ENCODE data around the gene CC2D1B.
"Not testable (repeated sequence)": the region's sequence is repeated elsewhere in the genome, so short reads cannot be mapped to it uniquely, and the experiment has no call there.

CC2D1B gene, protein sequence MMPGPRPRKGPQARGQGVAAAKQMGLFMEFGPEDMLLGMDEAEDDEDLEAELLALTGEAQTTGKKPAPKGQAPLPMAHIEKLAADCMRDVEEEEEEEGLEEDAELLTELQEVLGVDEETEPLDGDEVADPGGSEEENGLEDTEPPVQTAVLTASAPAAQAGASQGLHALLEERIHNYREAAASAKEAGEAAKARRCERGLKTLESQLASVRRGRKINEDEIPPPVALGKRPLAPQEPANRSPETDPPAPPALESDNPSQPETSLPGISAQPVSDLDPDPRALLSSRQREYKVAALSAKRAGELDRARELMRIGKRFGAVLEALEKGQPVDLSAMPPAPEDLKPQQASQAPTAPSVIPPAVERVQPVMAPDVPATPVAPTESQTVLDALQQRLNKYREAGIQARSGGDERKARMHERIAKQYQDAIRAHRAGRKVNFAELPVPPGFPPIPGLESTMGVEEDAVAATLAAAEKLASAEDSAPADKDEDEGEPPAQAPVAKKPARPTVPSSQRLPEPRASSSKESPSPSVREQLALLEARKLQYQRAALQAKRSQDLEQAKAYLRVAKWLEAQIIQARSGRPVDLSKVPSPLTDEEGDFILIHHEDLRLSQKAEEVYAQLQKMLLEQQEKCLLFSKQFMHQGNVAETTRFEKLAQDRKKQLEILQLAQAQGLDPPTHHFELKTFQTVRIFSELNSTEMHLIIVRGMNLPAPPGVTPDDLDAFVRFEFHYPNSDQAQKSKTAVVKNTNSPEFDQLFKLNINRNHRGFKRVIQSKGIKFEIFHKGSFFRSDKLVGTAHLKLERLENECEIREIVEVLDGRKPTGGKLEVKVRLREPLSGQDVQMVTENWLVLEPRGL

DNA sequence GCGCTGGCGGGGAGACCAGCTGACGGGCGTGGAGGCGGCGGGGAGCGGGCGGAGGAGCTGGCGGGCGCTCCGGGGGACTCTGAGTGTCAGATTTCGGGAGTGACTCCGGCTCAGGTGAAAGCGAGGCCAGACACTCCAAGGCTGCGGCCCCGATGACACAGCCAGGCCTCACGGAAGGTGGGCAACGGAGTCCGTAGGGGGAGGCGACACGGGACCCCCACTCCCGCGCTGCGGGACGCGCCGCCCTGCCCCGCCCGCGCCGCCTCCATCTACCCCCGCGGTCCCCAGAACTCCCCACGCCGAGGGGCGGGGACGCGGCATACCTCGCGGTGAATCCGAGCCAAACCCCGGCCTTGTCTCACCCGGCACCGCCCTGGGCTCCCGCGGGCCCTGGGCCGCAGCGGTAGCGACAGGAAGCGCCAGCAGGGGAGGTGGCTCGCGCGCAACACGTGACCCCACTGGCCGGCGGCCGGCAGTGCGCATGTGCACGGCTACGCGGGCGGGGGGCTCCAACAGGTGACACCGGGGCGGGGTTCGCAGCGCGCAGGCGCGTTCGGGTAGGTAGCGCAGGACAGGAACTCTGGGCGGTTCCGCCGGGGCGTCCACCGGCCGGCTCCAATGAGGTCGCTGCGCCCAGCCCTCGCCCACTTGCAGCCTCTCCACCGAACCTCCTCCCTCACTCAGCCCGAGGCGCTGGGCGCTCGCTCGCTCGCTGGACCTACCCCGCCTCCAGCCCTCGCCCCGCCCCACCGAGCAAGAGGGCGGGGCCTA is at the start of gene CC2D1B:
Gene CC2D1B, minus strand, starts transcription at position 460 of the 771 bp plus-strand sequence. CDS start 1,585 bp downstream, outside the sequence.
- peak; percentile 99 for DNase-seq

DNA sequence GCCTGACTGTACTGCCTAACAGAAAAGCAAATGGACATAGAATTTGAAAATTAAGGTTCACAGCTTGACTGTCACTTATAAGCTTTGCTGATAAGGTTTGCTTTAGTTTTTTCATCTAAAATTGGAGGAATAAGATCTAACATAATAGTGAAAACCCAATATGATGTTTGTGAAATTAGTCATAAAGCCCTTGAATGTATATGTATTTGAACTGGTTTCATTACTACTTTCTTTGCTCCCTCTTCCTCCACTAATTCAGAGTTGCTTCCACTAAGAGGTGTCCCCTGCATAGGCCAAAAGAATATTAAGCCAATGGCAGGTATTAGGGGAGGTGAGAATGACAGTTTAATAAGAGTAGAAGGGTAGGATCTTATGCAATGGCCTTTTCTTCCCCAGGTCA is 48.9 kb upstream of the CC2D1B start:
- no peak for DNase-seq

DNA sequence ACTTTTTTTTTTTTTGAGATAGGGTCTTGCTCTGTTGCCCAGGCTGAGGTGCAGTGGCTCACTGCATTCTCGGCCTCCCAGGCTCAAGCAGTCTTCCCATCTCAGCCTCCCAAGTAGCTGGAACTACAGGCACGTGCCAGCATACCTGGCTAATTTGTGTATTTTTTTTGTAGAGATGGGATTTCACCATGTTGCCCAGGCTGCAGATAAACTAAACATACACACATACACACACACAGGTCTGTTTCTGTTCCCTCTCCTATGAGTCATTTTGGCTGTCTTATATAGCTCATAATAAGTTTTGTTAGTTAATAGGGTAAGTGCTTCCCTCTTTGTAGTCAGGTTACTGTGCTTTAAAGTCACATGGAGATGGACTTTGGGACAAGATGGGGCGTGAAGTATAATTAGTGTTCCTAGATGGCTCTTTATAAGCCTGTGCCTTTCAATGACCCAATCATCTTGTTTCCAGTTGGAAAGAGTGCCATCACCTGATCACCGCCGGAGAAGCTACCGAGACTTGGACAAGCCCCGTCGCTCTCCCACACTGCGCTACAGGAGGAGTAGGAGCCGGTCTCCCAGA is 47.5 kb upstream of the CC2D1B start:
- no peak for DNase-seq

DNA sequence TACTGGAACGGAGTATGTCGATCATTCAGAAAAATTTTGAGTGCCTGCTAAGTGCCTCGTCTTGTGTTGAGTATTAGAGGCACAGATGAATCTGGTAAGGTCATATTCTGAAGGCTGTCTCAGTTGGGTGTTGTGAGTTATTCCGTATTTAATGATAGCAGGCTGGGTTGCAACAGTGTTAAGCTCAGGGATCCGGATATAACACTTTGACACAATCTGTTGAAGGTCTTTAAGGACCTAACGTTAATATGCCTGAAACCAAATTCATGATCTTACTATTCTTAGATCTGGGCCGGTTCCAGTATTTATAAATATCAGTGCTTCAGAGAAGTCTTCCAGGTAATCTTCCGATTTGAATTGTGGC is 39.0 kb upstream of the CC2D1B start:
- DNase-seq: no peak

DNA sequence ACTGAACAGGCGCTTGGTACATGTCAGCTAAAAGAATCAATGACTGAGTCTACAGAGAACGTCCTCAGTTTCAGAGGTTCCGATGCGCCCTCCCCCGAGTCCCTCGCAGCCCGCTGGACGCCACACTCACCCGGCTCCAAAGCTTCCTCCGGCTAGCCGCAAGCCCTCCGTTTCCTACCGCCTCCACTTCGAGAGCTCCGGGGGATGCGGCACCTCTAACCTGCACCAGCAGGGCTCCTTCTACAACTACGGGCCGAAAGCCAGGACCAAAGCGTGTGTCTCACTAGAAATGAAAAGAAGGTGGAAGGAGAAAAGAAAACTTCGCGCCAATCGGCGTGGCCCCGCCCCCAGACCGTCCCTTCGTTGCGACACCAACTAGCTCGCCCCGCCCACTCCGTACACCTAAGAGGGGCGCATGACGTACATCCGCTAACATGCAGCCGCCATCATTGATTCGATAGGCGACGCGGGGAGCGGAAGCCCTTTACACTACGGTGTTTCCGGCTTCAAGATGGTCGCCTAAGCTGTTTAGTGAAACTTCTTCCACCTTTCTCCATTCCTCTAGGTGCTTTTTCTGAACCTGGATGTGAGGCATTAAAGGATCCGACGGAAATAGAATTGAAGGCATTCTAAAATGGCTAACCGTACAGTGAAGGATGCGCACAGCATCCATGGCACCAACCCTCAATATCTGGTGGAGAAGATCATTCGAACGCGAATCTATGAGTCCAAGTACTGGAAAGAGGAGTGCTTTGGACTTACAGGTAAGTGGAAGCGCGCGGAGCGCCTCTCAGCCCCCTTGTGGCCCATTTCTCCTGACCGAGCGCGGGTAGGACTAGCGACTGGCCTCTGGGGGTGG is 38.3 kb upstream of the CC2D1B start, which contains the start of the genes ORC1 and PRPF38A:
Gene ORC1, minus strand, starts transcription at position 308 of the 859 bp plus-strand sequence. CDS start 2,200 bp downstream, outside the sequence.
Gene PRPF38A, plus strand, starts transcription at position 487 of the 859 bp plus-strand sequence. Its CDS starts 148 bp downstream, at position 635.
- DNase-seq: peak; percentile 99

DNA sequence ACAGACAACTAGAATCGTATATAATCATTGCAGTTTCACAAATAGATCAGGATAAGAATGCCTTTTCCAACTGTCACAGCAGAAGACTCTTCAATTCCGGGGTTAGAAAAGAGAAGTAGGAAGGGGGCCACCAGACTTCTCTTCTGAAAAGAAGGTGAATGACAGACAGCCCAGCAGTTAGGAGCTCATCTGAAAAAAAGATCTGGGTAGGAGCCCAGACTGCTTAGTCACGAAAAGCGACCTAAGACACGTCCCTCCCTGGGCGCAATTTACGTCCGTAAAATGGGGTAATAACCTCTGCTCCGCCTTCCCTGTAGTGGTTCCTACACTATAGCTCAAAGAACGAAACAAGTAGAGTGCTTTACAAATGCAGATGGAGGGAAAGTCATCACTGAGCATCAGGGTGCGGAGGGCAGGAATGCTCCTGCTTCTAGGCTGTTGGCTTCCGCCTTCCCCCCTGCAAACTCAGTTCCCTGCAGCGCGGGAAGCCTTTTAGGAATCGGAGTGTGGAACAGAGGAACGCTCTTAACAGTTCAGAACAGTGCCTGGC is 37.6 kb upstream of the CC2D1B start:
- DNase-seq: peak; percentile 42 to 64

DNA sequence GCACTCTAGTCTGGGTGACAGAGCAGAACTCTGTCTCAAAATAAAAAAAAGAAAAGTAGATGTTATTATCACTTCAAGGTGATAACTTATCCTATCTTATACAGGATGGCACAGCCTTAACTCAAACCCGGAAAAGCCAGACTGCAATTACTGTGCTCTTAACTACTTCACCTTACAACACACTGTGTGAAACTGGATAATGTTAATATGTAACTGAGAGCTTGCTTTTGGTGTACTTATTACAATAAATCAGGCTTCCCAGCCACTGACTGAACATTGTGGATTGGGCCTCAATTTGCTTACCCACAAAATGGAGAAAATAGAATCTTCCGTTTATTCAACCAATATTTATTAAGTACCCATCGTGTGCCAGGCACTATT is 36.8 kb upstream of the CC2D1B start:
- no peak for DNase-seq

DNA sequence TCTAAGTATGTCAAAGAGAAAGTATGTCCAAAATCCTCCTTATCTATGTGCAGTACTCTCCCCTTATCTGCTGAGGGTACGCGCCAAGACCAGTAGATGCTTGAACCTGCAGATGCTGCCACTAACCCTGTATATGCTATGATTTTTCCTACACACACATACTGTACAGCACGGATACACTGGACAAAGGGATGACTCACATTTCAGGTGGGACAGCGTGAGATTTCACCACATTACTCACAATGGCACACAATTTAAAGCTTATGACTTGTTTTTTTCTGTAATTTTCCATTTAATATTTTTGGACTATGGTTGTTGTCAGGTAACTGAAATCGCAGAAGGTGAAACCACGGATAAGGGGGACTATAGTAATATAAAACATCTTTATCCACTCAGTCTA is 34.1 kb upstream of the CC2D1B start:
- no peak for DNase-seq

DNA sequence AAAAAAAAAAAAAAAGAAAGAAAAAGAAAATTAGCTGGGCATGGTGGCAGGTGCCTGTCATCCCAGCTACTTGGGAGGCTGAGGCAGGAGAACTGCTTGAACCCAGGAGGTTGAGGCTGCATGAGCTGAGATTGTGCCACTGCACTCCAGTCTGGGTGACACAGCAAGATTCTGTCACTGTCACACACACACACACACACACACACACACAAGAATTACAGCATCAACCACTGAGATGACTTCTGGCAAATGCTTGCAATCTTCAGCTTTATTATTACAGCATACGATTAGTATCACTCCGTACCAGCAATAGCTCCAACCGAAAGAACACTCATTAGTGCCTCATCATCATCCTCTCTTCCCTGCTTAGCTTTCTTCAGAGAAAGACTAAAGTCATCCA is 33.6 kb upstream of the CC2D1B start:
- DNase-seq: no peak

DNA sequence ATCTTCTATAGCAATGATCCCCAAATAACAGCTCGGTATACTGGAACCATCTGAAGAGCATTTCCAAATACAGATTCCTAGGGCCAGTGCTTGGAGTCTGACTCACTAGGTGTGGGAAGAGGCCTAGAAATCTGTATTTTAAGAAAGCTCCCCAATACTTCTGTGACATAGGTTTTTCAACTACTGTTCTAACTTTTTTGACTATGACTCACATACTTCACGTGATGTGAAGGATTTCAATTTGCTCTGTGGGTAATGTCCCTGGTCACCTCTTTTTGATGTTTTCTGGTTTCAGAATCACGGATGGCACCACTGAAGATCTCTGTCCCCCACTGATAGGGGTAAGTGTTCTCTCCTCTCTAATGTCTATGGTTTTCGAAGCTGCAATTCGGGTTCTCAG is 27.2 kb upstream of the CC2D1B start:
- no peak for DNase-seq

DNA sequence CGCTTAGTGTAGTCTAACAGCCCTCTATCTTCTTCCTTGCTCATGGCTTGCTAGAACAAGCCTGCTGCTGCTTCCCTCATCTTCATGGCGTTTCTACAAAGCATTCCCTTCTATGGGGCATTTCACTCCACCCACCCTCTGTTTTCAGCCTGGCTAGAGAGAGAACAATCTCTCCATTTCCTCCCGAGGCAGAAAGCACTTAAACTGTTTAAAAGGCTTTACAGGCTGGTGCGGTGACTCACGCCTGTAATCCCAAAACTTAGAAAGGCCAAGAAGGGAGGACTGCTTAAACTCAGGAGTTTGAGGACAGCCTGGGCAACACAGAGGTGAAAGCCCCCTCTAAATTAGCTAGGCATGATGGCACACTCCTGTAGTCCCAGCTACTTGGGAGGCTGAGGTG is 20.5 kb upstream of the CC2D1B start:
- no peak for DNase-seq

DNA sequence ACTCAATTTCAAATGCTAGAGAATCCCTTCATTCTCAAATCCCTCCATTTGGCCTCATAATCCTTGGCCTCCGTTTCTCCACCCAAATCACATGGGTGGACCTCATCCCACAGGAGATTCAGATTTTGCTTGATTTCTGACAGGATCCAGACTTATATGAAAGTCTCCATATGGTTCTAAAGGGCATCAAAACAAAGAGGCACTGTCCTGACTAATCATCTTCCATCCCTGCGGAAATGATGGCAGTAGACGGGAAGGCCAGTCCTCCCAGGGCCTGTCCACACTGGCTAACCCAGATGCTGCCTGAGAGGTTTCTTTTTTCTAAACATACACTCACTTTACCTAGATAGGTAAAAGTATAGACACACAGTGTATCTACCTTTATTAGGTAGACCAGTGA is 19.4 kb upstream of the CC2D1B start:
- no peak for DNase-seq

DNA sequence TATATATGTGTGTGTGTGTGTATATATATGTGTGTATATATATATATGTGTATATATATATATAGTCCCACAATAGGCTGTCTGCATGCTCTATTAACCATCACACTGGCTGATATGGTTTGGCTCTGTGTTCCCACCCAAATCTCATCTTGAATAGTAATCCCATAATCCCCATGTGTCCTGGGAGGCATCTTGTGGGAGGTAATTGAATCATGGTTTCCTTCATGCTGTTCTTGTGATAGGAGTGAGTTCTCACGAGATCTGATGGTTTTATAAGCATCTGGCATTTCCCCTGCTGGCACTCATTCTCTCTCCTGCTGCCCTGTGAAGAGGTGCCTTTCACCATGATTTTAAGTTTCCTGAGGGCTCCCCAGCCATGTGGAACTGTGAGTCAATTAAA is 3.8 kb upstream of the CC2D1B start:
- not testable (repeated sequence) for DNase-seq

DNA sequence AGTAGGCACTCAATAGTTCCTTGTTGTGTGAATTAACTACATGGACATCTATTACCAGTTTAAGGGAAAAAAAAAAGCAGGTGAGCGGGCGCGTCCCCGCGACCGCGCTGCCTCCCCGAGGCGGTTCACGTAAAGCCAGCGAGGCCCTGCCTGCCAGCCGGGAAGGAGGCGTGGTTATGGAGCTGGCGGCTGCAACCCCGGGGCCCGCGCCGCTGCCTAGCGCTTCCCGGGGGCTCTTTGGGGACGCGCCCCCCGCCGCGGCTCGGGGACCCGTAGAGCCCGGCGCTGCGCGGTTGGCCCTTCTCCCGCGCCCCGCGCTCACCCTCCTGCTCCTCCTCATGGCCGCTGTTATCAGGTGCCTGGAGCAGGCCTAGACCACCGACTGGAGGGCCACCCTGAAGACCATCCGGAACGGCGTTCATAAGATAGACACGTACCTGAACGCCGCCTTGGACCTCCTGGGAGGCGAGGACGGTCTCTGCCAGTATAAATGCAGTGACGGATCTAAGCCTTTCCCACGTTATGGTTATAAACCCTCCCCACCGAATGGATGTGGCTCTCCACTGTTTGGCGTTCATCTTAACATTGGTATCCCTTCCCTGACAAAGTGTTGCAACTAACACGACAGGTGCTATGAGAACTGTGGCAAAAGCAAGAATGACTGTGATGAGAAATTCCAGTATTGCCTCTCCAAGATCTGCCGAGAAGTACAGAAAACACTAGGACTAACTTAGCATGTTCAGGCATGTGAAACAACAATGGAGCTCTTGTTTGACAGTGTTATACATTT is 2.6 kb upstream of the CC2D1B start:
- DNase-seq: peak; percentile 82 to 86

DNA sequence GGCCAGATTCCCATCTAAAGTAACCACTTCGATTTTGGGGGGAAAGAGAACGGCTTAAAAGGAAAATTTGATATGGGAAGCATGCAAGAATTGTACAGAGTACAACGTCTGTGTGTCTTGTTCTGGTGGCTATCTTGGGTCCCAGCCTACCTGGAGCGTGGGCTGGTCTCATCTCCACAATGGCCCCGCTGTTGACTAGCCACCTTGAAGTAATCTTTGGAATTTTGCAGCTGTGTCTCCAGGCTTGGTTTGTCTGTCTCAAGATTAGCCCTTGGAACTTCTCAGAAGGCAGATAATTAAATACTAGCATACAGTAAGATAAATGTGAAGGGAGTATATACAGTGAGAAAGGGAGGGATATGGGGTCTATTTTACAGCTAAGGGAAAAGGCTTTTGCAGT is 1.3 kb upstream of the CC2D1B start:
- no peak for DNase-seq

DNA sequence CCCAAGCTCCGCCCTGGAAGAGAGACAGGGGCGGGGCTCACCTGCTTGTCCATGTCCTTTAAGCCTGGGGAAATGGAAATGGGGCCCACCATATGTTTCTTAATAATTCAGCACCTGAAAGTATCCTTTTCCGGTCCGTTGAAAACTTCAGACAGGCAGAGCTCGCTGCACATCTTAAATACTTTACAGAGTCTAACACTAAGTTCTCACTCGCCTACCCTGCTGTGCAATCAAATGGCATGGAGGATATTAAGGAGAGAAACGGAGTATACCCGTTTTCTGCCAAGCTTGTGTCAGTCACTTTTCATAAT is 467 bp upstream of the CC2D1B start:
- DNase-seq: no peak

DNA sequence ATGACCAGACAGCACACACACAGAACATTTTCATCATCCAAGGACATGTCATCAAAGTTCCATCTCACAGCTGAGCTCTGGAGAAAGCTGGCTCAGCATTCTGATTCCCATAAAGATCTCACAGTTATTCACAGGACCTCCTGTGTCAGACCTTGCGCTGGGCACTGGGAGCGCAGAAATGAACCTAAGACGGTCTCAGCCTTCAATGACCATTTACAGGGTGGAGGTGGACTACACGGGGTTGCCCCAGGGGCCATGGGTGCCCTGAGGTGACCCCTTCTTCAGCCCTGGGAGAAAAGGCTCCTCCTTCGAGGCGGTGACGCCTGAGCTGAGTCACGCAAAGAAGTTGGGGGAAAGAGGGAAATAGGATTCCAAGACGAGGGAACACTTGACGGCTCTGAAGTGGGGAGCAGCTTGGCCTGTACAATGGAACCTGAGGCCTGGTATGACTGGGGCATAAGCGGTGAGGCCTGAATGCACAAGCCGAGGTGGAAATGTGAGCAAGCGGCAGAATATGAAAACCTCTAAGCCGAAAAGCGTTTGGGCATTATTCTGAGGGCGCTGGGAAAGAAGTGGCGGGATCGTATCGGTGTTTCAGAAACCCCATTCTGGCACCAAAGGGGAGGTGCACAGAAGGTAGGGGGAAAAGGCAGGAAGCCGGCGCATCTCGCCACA is 797 bp downstream of the CC2D1B start:
- peak in 1 of 2 experiments; percentile 28 for DNase-seq

DNA sequence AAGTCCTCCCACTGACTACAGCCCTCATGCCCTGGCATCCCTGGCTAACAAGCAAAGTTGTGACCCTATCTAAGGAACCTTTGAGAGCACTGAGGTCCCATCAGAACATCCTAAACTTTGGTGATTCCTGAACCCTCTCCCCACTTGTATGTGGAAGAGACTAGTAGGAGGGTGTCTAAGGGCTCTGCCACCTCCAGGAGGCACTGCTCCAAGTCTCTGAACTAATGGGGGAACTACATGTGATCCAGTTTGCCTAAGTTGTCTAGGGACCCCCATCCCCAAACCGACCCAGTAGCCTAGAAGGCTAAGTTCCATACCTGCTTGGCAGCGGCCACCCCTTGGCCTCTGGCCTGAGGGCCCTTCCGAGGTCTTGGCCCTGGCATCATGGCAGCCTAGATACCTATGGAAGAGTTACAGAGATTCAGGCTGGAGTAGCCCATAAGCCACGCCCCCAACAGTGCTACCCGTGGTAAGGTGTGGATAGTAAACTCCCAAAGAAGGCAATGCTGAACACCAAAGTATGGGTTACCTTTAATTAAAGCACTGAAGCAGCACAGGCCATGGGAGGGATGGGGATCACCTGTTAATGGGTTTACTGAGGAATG is 1.7 kb downstream of the CC2D1B start:
- DNase-seq: no peak

DNA sequence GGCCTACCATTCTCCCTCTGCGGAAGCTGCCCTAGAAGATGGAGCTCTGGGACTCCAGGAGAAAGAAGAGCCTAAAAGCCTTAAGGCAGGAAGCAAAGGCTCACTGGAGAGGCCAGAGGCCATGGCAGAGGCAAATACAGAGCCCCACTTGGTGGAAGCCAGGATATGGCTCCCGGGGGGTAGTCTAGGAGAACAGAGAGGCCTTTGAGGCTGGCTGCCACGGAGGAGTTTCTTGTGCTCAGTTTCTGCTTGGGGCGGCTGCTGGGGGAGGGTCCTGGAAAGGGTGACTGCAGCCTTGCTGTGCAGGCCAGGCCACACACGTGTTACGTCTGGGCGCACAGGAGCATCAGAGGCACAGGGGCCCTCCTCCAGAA is 5.4 kb downstream of the CC2D1B start:
- no peak for DNase-seq

Data from NCI-H2081 (cell line).